SK-N-SH (cell line): ENCODE measurements around the gene QRICH2.
"Not testable (repeated sequence)": the region's sequence is repeated elsewhere in the genome, so short reads cannot be mapped to it uniquely, and the experiment has no call there.

ENCODE experiments used
- RXRA ChIP-seq: IDR thresholded peaks from 2 replicates; pipeline ENCODE4 v1.4.0; 2012; ENCODE audit warnings: low read depth, mild to moderate bottlenecking, borderline replicate concordance
- SIN3A ChIP-seq: IDR thresholded peaks from 2 replicates; pipeline ENCODE4 v1.6.1; 2012; ENCODE audit warnings: low read depth, mild to moderate bottlenecking, low read length, moderate library complexity, borderline replicate concordance
- TF ChIP-seq, protein P1 (sequence below): fragments of 200-600 bp; sonication (generic); IDR thresholded peaks from 2 replicates; pipeline ENCODE4 v1.6.1; 2017; ENCODE audit warnings: antibody characterized with exemption, mild to moderate bottlenecking, moderate library complexity

DNA sequence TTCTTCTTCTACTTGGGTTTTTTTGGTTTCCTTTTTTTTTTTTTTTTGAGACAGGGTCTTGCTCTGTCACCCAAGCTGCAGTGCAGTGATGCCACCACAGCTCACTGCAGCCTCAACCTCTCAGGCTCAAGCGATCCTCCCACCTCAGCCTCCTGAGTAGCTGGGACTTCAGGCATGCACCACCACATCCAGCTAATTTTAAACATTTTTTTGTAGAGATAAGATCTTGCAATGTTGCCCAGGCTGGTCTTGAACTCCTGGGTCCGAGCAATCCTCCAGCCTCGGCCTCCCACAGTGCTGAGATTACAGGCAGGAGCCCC, 3.0 kb downstream of the QRICH2 start:
- TF ChIP-seq SIN3A, RXRA: not testable (repeated sequence)
- TF ChIP-seq, protein P1, sequence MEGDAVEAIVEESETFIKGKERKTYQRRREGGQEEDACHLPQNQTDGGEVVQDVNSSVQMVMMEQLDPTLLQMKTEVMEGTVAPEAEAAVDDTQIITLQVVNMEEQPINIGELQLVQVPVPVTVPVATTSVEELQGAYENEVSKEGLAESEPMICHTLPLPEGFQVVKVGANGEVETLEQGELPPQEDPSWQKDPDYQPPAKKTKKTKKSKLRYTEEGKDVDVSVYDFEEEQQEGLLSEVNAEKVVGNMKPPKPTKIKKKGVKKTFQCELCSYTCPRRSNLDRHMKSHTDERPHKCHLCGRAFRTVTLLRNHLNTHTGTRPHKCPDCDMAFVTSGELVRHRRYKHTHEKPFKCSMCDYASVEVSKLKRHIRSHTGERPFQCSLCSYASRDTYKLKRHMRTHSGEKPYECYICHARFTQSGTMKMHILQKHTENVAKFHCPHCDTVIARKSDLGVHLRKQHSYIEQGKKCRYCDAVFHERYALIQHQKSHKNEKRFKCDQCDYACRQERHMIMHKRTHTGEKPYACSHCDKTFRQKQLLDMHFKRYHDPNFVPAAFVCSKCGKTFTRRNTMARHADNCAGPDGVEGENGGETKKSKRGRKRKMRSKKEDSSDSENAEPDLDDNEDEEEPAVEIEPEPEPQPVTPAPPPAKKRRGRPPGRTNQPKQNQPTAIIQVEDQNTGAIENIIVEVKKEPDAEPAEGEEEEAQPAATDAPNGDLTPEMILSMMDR = not testable (repeated sequence)
